ENCODE results near the gene PYCARD.

DNA sequence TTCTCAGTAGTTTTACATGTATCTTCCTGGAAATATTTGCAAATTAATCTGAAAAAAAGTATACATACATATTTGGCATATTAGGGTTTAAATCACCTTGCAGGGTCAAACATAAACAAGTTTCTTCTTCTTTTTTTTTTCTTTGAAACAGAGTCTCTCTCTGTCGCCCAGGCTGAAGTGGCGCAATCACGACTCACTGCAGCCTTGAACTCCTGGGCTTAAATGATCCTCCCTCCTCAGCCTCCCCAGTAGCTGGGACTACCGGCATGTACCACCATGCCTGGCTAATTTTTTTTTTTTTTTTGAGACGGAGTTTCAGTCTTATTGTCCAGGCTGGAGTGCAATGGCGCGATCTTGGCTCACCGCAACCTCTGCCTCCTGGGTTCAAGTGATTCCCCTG, 35.2 kb downstream of the PYCARD start:
- TF ChIP-seq EZH2 (IDR thresholded peaks at IDR 0.05; ENCODE audit: insufficient read depth, poor library complexity, severe bottlenecking): no peak
- no peak for TF ChIP-seq EZH2phosphoT487 (IDR thresholded peaks at IDR 0.05; ENCODE audit: insufficient read depth, low read depth)

Measured in GM23248 (cell line).